ENCODE results near the gene COL9A3. TPM values are rescaled to one million over a fixed set of nuclear protein-coding genes. Genes with fewer than 3 reads are reported as not detected.

Gene COL9A3
- total RNA-seq, 2 experiments from 2014 or later = not detected

DNA sequence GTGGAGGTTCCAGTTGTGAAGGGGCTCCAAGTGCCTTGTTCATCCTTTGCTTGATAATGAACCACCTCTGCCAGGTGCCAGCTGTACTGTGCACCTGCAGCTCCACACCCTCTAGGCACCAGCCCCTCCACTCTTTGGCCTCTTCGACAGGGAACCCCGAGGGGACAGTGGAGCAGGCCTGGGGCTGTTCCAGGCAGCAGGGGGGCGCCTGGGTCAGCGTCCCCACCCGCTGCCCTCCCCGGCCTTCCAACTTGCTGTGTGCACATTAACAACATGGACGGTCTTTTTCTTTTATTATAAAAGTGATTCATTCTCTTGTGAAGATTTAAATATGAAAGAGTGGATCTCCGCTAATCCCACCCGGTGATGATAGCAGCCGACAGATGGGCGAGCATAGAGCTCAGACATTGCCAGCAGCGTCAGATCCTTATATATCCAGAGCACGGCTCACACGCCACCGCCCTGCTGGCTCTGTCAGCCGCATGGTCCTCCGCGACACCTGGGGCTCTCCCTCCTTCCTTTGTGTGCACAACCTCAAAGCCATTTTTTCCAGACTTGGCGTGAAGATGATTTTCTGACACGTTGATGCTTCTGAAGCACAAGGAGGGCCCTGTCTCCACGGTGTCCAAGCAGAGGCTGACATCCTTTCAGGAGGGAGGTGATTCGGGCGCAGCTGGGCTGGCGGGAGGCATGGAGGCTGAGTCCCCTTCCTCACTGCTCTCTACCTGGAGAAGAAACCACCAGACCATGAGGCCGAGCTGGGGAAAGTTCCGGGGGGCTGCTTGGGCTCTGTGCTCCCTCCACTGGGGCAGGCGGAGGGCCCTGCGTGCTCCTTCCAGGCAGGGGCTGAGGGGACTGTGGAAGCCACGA, 42.8 kb upstream of the COL9A3 start:
- peak; percentile 34 for DNase-seq
- CTCF ChIA-PET = interaction anchor here (1.2 to 1.5 kb wide), 2 partner anchors 11 to 18 kb away, joined by 3 to 6 read pairs; no protein-coding TSS in a partner anchor
- Mint-ChIP-seq H3K27ac (no peak overlapping the region), H3K4me1 (ENCODE audit: low read depth) (peaks cover 58% of the 10 kb centered on the region), H3K9me3 (no peaks in the 10 kb centered on the region), H3K27me3 (ENCODE audit: low read depth) (no peaks in the 10 kb centered on the region), H3K36me3 (ENCODE audit: low read depth) (no peaks in the 10 kb centered on the region), H3K4me3 (no peak overlapping the region)
- intact Hi-C loops (cut with micrococcal nuclease) = no loop called here

DNA sequence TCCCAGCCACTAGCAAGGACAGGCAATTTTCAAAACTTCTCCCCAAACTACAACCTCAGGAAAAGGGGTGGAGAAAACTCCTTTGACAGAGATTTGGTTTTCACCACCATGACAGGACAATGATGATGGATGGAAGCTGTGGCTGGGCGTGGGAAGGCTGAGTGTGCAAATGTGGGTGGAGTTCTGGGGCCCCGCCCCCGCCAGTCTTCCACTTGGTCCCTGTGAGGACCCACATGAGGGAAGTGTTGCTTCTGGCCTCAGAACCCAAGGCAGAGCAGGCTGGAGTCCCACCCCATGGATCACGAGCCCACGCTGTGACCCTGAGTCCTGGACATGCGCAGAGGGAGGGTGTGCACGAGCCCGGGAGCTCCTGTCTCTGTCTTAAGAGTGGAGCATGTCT, 42.1 kb upstream of the COL9A3 start:
- CTCF ChIA-PET = interaction anchor here (1.5 kb wide), 1 partner anchor 17 kb away, joined by 6 read pairs; no protein-coding TSS in a partner anchor
- intact Hi-C loops (cut with micrococcal nuclease) = loop anchor here (5.0 kb wide), 2 partner anchors 132 to 537 kb away; partner anchors contain the start of genes OSBPL2 and SLCO4A1

DNA sequence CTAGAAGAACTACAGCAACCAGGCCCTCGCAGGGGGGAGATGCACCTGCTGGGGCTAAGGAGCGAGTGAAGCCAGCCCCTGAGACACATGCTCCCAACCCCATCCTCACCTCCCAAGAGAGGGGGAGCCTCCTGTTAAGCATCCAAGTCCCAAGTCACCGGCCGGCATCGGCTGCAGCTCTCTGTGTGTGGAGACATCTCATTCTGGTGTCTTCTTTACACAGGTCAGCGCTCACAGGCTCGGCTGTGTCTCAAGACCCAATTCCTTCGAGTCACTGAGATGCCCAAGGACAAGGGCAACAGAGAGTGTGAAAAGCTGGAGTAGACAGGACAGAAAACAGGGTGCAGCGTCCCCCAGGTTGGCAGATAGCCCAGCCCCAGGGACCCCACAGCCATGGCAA, 41.6 kb upstream of the COL9A3 start:
- H3K27ac Mint-ChIP-seq = no peak overlapping the region
- no peaks in the 10 kb centered on the region for H3K36me3 Mint-ChIP-seq (ENCODE audit: low read depth)
- H3K9me3 Mint-ChIP-seq = no peaks in the 10 kb centered on the region
- H3K4me3 Mint-ChIP-seq = no peak overlapping the region
- peaks cover 57% of the 10 kb centered on the region for H3K4me1 Mint-ChIP-seq (ENCODE audit: low read depth)
- intact Hi-C loops (cut with micrococcal nuclease) = loop anchor here (5.0 kb wide), 2 partner anchors 133 to 538 kb away; partner anchors contain the start of genes OSBPL2 and SLCO4A1
- DNase-seq = no peak
- H3K27me3 Mint-ChIP-seq (ENCODE audit: low read depth) = no peaks in the 10 kb centered on the region
- CTCF ChIA-PET = interaction anchor here (1.5 kb wide), 1 partner anchor 16 kb away, joined by 6 read pairs; no protein-coding TSS in a partner anchor

More for the DNA sequence above, 42.1 kb upstream of the COL9A3 start:
- no peak for DNase-seq
- Mint-ChIP-seq H3K4me3 (no peak overlapping the region), H3K4me1 (ENCODE audit: low read depth) (peaks cover 57% of the 10 kb centered on the region), H3K27me3 (ENCODE audit: low read depth) (no peaks in the 10 kb centered on the region), H3K27ac (no peak overlapping the region), H3K9me3 (no peaks in the 10 kb centered on the region), H3K36me3 (ENCODE audit: low read depth) (no peaks in the 10 kb centered on the region)

DNA sequence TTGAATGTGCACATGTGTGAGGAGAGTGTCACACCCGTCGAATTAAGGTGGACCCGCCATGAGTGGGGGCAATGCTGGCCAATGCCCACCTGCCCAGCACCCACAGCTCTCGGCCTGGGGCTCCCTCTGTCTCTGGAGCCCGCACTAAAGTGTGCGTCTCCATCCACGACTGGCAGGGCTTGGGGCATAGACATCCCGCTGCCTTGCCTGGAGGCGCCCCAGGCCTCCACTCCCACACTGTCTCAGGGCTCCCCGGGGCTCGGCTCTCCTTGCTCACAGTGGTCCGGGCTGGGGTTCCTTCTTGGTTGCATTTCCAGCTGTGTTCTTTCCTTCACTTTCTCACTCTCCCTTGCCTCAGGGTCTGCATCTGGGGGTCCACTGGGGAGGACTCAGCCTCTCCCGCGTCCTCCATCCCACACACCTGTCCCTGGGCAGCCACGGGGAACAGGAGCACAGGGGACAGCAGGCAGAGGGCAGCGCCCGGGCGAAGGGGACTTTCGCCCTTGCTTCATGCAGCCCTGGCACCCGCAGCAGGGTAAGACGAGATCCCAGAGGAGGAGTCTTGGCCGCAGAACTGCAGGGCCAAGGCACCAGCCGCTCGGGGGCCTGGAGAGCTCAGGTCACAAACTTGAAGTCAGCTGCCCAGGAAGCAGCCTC, 40.7 kb upstream of the COL9A3 start:
- no peak for DNase-seq
- peak overlapping the region; percentile 63 for H3K4me3 Mint-ChIP-seq
- H3K36me3 Mint-ChIP-seq (ENCODE audit: low read depth) = no peaks in the 10 kb centered on the region
- H3K9me3 Mint-ChIP-seq = no peaks in the 10 kb centered on the region
- CTCF ChIA-PET = no interaction called here
- no peaks in the 10 kb centered on the region for H3K27me3 Mint-ChIP-seq (ENCODE audit: low read depth)
- intact Hi-C loops (cut with micrococcal nuclease) = loop anchor here (1.0 to 5.0 kb wide), 3 partner anchors 18 to 539 kb away; partner anchors contain the start of genes OSBPL2 and SLCO4A1
- peak overlapping the region; percentile 92 for H3K27ac Mint-ChIP-seq
- H3K4me1 Mint-ChIP-seq (ENCODE audit: low read depth) = peaks cover 57% of the 10 kb centered on the region

DNA sequence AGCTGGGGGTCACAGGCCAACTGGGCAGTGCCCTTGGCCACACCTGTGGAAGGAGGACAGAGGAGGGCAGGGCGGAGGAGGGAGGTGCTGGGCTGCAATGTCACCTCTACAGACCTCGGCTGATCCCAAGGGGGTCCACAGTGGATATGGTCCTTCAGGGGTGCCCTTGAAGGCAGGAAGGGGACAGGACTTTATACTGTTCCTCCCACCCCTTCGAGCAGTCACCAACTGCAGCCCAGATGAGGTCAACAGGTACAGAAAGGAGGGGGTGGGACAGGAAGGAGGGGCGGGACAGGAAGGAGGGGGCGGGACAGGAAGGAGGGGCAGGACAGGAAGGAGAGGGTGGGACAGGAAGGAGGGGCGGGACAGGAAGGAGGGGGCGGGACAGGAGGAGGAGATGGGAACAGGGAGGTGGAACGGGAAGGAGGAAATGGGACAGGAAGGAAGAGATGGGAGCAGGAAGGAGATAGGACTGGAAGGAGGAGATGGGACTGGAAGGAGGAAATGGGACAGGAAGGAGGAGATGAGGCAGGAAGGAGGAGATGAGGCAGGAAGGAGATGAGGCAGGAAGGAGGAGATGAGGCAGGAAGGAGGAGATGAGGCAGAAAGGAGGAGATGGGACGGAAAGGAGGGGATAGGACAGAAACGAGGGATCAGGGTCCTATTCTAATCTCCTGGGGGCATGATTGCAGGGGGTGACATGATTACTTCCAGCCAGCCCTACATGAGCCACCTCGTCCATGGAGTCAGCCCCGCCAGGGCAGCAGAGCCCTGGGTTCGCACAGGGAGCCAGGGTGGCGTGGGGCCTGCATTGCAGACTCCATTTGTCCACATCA, 39.9 kb upstream of the COL9A3 start:
- peak; percentile 89 for DNase-seq
- Mint-ChIP-seq H3K4me3 (peak overlapping the region; percentile 67), H3K9me3 (no peaks in the 10 kb centered on the region), H3K27me3 (ENCODE audit: low read depth) (no peaks in the 10 kb centered on the region), H3K36me3 (ENCODE audit: low read depth) (no peaks in the 10 kb centered on the region), H3K27ac (peak overlapping the region; percentile 92), H3K4me1 (ENCODE audit: low read depth) (peaks cover 53% of the 10 kb centered on the region)
- intact Hi-C loops (cut with micrococcal nuclease) = loop anchor here (1.0 to 5.0 kb wide), 4 partner anchors 17 to 540 kb away; partner anchors contain the start of genes OSBPL2 and SLCO4A1
- CTCF ChIA-PET = no interaction called here

DNA sequence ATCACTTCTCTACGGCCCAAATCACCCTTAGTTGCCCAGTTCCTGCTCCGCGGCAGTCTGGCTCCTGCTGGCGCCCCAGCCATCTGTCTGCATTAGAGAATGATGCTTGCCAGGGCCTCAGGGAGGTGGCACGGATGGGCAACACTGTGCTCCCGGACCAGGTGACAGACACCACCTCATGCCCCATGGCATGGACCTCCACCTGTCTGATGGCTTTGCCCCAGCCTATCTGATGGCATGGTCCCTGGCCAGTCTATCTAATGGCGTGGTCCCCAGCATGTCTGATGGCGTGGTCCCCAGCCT, 39.4 kb upstream of the COL9A3 start:
- DNase-seq = no peak
- no peaks in the 10 kb centered on the region for H3K27me3 Mint-ChIP-seq (ENCODE audit: low read depth)
- peaks cover 50% of the 10 kb centered on the region for H3K4me1 Mint-ChIP-seq (ENCODE audit: low read depth)
- H3K27ac Mint-ChIP-seq = peak overlapping the region; percentile 92
- CTCF ChIA-PET = no interaction called here
- intact Hi-C loops (cut with micrococcal nuclease) = loop anchor here (1.0 to 5.0 kb wide), 3 partner anchors 37 to 540 kb away; partner anchors contain the start of genes OSBPL2 and SLCO4A1
- H3K36me3 Mint-ChIP-seq (ENCODE audit: low read depth) = no peaks in the 10 kb centered on the region
- H3K9me3 Mint-ChIP-seq = no peaks in the 10 kb centered on the region
- H3K4me3 Mint-ChIP-seq = no peak overlapping the region

DNA sequence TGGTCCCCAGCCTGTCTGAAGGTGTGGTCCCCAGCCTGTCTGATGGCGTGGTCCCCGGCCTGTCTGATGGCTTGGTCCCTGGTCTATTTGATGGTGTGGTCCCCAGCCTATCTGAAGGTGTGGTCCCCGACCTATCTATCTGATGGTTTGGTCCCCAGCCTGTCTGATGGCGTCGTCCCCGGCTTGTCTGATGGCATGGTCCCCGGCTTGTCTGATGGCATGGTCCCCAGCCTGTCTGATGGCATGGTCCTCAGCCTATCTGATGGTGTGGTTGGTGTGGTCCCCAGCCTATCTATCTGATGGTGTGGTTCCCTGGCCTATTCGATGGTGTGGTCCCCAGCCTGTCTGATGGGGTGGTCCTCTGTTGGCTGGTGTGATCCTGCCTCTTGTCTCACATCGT, 38.8 kb upstream of the COL9A3 start:
- Mint-ChIP-seq H3K4me3 (no peak overlapping the region), H3K27ac (peak overlapping the region; percentile 50), H3K36me3 (ENCODE audit: low read depth) (no peaks in the 10 kb centered on the region), H3K27me3 (ENCODE audit: low read depth) (no peaks in the 10 kb centered on the region), H3K4me1 (ENCODE audit: low read depth) (peaks cover 47% of the 10 kb centered on the region), H3K9me3 (no peaks in the 10 kb centered on the region)
- CTCF ChIA-PET = no interaction called here
- DNase-seq = no peak
- intact Hi-C loops (cut with micrococcal nuclease) = loop anchor here (5.0 kb wide), 2 partner anchors 136 to 541 kb away; partner anchors contain the start of genes OSBPL2 and SLCO4A1

GRCh38 chr20:62778601-62779416, 38.0 kb upstream of the COL9A3 start:
- CTCF ChIA-PET = interaction anchor here (1.5 kb wide), 1 partner anchor 13 kb away, joined by 4 read pairs; no protein-coding TSS in a partner anchor
- DNase-seq = no peak
- Mint-ChIP-seq H3K4me3 (no peak overlapping the region), H3K4me1 (ENCODE audit: low read depth) (peaks cover 41% of the 10 kb centered on the region), H3K27ac (peak overlapping the region; percentile 50), H3K9me3 (no peaks in the 10 kb centered on the region), H3K36me3 (ENCODE audit: low read depth) (no peaks in the 10 kb centered on the region), H3K27me3 (ENCODE audit: low read depth) (no peaks in the 10 kb centered on the region)
- intact Hi-C loops (cut with micrococcal nuclease) = loop anchor here (5.0 kb wide), 2 partner anchors 137 to 542 kb away; partner anchors contain the start of genes OSBPL2 and SLCO4A1

GRCh38 chr20:62779417-62779685, 37.5 kb upstream of the COL9A3 start:
- Mint-ChIP-seq H3K9me3 (no peaks in the 10 kb centered on the region), H3K4me1 (ENCODE audit: low read depth) (peaks cover 37% of the 10 kb centered on the region), H3K36me3 (ENCODE audit: low read depth) (no peaks in the 10 kb centered on the region), H3K27ac (no peak overlapping the region), H3K27me3 (ENCODE audit: low read depth) (no peaks in the 10 kb centered on the region), H3K4me3 (no peak overlapping the region)
- CTCF ChIA-PET = interaction anchor here (1.5 kb wide), 1 partner anchor 13 kb away, joined by 4 read pairs; no protein-coding TSS in a partner anchor
- intact Hi-C loops (cut with micrococcal nuclease) = loop anchor here (5.0 kb wide), 2 partner anchors 137 to 542 kb away; partner anchors contain the start of genes OSBPL2 and SLCO4A1
- no peak for DNase-seq

DNA sequence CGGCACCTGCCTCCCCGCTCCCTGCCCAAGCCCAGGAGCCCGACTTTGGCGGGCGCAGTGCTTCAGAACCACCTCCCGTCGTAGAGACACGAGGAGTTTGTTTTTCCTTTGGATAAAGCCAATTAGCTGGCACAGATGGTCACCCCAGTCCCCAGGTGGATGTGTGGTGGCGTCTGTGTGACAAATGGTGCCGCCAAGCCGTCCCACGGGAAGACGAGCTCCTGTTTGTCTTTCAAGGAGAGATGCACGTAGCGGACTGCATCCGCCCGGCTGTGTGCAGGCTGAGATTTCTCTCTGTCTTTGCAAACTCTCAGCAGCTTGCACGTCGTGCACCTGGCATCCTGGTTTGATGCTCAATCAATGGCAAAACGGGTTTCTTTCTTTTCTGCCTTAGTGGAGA, 36.6 kb upstream of the COL9A3 start:
- DNase-seq = no peak
- intact Hi-C loops (cut with micrococcal nuclease) = no loop called here
- Mint-ChIP-seq H3K27me3 (ENCODE audit: low read depth) (no peaks in the 10 kb centered on the region), H3K4me1 (ENCODE audit: low read depth) (peaks cover 28% of the 10 kb centered on the region), H3K27ac (no peak overlapping the region), H3K9me3 (no peaks in the 10 kb centered on the region), H3K36me3 (ENCODE audit: low read depth) (no peaks in the 10 kb centered on the region), H3K4me3 (no peak overlapping the region)
- CTCF ChIA-PET = interaction anchor here (1.5 kb wide), 1 partner anchor 12 kb away, joined by 4 read pairs; no protein-coding TSS in a partner anchor

- DNase-seq = no peak
- CTCF ChIA-PET = interaction anchor here (1.8 kb wide), 1 partner anchor 11 kb away, joined by 4 read pairs; no protein-coding TSS in a partner anchor
- Mint-ChIP-seq H3K27ac (no peak overlapping the region), H3K9me3 (no peaks in the 10 kb centered on the region), H3K4me3 (no peak overlapping the region), H3K4me1 (ENCODE audit: low read depth) (peaks cover 23% of the 10 kb centered on the region), H3K27me3 (ENCODE audit: low read depth) (no peaks in the 10 kb centered on the region), H3K36me3 (ENCODE audit: low read depth) (no peaks in the 10 kb centered on the region)
- intact Hi-C loops (cut with micrococcal nuclease) = no loop called here
Measured at GRCh38 chr20:62780696-62781095, 36.2 kb upstream of the COL9A3 start.
